ENCODE data around the gene PCDHGA1.

The PCDHGA1 gene

DNA sequence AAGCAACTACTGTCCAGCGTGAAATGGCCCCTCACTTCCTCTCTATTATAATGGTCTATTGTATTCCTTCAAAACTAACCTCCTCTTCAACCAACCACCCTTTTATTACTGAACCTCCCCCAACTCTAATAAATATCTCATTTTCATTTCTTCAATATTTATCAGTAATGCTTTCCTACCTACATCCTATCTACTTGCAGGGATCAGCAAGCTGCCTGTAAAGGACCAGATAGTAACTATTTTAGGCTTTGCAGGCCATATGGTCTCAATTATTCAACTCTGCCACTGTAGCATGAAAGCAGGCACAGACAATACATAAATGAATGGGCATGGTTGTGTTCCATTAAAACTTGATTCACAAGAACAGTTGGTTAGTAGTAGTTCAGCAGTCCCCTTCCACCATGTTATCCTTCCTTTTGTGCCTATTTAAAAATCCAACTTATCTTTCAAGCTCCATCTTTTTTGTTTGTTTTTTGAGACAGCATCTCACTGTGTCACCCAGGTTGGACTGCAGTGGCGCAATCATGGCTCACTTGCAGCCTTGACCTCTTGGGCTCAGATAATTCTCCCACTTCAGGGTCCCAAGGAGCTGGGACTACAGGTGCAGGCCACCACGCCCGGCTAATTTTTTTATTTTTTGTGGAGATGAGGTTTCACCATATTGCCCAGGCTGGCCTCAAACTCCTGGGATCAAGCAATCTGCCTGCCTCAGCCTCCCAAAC is 204.3 kb downstream of the PCDHGA1 start:
- DNase-seq (ENCODE audit: low read depth), result no peak

DNA sequence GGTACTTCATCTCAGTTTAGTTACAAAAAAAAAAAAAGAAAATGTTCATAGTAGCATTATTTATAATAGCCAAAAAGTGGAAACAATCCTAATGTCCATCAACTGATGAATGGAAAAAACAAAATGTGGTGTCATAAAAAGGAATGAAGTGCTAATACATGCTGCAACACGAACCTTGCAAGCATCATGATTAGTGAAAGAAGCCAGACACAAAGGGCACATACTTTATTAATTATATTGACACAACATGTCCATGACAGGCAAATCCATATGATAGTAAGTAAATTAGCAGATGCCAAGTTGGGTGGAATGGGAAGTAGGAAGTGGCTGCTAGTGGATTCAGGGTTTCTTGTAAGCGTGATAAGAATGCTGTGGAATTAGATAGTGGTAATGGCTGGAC is 212.7 kb downstream of the PCDHGA1 start:
- DNase-seq (ENCODE audit: low read depth), result no peak

DNA sequence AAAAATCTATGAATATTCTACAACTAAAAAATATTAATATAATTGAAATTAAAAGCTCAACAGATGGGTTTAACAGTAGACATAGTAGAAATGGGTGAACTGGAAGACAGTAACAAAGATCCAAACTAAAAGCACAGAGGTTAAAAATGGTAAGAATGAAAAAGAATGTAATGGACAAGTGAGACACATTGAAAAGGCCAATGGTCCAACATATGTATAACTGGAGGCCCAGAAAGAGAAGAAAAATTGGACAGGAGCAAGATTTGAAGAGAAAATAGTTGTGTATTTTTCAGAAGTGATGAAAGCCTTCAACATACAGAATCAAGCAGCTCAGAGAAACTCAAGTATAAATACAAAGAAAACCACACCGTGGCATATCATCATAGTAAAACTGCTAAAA is 217.2 kb downstream of the PCDHGA1 start:
- no peak for DNase-seq (ENCODE audit: low read depth)

DNA sequence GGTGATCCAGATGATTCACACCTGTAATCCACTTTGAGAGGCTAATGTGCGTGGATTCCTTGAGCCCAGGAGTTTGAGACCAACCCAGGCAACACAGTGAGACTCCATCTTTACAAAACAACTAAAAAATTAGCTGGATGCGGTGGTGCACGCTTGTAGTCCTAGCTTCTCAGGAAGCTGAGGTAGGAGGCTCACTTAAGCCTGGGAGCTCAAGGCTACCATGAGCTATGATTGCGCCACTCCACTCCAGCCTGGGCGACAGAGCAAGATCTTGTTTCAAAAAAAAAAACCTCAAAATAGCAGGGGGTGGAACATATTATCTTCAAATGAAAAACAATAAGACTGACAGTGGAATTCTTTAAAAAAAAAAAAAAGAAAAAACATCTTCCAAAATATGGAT is 217.6 kb downstream of the PCDHGA1 start:
- DNase-seq (ENCODE audit: low read depth), result no peak

DNA sequence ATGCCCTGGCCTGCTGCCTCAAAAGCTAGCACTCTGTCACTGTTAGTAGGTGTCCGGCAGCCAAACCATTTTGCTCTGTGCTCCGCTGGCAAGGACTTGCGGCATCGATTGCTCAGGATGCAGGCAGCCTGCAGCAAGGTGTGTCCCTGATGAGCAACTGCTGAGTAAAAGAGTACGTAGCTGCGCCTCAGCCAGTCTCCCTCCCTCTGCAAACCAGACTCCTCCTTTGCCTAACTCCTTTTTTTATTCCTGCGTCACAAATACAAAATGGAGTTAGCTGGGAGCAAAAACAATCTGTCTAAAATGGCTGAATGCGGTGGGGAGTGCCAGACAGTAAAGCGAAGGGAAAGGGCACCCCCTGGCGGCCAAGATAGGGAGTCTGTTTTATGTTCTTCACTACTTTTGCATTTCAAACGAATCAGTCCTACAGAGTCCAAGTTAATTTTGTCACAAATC is 227.4 kb downstream of the PCDHGA1 start:
- DNase-seq (ENCODE audit: low read depth), result peak; percentile 63

DNA sequence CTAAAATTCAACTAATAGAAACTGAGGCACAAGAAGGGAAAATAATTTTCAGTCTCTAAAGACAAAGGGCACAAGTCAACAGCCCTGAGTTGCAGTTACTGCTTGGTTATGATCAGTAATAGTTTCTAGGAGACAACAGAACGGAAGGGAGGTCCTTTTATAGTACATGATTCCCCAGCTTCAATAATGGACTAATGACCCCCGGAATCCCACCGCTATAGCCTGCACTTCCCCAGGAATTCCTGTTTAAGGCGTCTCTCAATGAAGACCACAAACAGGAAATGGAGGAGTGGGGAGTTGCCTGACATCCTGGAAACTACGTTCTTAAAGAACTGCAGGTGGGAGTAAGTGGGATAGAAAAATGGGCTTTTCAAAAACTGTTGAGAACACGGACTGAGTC is 227.8 kb downstream of the PCDHGA1 start:
- DNase-seq (ENCODE audit: low read depth), result no peak

DNA sequence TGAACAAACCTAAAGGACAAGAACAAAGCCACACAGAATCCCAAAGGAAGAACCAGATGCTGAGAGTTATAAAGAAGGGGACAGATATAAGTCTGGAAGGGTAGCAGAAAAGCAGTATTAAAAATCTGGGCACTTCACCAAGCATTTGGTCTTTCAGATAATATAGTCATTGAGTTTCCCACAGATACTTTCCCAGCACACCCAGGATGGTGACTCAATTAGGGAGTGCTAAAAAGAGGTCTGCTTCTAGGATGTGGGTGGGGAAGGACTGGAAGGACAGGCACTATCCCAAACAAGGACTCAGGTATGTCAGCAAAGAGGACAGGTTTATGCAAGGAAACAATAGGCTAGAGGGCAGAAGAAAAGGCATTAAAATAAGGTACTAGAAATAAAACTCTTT is 229.1 kb downstream of the PCDHGA1 start:
- DNase-seq (ENCODE audit: low read depth), result no peak

DNA sequence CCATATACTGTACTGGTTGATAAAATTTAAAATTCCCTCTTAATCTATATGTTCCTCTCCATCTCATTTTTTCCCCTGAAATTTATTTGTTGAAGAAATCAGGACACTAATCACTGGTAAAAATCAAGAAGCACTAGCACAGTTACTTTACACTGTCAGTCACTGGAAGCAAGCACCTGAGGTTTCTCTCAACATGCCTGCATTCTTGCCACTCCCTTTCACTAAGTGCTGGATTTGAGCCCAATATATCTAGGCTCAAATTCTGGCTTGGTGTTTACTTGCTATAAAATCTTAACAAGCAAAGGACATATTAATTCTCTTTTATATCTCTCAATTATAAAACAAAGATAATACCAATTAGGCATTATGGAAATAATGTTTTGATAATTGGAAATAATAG is 229.8 kb downstream of the PCDHGA1 start:
- DNase-seq (ENCODE audit: low read depth), result no peak

DNA sequence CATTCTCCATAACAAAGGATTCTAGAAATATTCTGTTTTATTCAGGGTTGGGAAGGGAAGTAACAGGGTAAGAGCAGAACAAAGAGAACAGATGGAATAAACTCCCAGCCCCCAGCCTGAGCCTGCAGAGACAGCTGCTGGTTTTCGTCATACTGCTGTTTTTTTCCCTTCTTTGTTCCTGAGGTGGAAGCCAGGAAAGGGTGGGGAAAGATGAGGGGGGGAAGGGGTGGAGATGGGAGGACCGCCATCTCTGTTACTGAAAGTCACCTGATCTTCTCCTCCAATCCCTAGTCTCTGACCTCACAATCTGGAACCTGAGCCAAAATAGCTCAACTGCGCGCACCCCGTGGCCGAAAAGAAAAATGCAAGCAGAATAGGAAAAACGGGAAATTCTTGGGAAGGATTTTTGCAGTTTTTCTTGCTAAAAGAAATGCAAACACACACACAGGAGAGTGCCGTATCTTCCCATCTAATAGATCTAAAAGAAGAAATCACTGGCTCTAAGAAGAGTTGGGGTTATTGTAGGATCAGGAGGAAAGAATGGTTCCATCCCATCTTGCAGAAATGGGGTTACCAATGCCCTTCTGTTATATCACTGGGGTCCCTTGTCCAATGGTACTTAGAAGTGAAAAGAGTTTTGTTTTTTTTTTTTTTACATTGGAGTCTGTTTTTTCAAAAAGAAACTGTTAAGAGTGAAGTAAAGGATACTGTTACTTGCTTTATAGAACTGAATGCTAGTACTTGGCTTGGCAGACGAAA is 230.6 kb downstream of the PCDHGA1 start:
- no peak for DNase-seq (ENCODE audit: low read depth)
